Mammary epithelial cell (primary cell): ENCODE results near the gene ACSF3.

Experiments
- EZH2 ChIP-seq: IDR thresholded peaks from 2 replicates; pipeline ENCODE4 v1.6.1; 2012; ENCODE audit warnings: low read length, inconsistent platforms, borderline replicate concordance
- TF ChIP-seq, protein P1 (sequence below), 2 donors: IDR thresholded peaks in 1 of 2; conservative IDR thresholded peaks in 1 of 2; 2 replicates each; pipeline ENCODE4 v1.5.1; 2011 to 2012; ENCODE audit warnings: inconsistent platforms in 2 of 2, low read length in 2 of 2, mild to moderate bottlenecking in 2 of 2, control low read depth in 1 of 2, low read depth in 1 of 2; ENCODE audit not compliant: insufficient read depth in 1 of 2; ENCODE audit errors: extremely low read depth in 1 of 2

DNA sequence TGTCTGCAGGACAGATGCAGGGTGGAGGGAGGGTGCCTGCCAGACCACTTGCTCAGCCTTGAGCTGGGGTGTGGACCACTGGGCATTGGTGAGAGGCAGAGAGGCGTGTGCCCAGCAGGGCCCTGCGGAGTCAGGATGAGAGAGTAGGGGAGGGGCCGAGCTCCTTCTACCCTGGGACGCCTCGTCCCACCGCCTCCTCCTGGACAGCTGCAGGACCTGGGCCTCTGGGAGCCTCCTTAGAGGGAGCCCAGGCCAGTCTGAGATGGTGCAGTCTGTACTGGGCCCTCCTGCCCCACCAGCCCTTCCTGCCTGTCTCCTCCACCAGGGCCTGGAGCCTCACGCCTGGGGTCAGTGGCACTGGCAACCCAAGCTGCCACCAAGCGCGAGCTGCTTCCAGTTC lies 35.9 kb upstream of the ACSF3 start:
- TF ChIP-seq EZH2 = no peak
- TF ChIP-seq, protein P1, sequence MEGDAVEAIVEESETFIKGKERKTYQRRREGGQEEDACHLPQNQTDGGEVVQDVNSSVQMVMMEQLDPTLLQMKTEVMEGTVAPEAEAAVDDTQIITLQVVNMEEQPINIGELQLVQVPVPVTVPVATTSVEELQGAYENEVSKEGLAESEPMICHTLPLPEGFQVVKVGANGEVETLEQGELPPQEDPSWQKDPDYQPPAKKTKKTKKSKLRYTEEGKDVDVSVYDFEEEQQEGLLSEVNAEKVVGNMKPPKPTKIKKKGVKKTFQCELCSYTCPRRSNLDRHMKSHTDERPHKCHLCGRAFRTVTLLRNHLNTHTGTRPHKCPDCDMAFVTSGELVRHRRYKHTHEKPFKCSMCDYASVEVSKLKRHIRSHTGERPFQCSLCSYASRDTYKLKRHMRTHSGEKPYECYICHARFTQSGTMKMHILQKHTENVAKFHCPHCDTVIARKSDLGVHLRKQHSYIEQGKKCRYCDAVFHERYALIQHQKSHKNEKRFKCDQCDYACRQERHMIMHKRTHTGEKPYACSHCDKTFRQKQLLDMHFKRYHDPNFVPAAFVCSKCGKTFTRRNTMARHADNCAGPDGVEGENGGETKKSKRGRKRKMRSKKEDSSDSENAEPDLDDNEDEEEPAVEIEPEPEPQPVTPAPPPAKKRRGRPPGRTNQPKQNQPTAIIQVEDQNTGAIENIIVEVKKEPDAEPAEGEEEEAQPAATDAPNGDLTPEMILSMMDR (conservative IDR thresholded peaks at IDR 0.05 in 1 of 2, IDR thresholded peaks at IDR 0.05 in 1 of 2; ENCODE audit: extremely low read depth in 1 of 2, insufficient read depth in 1 of 2, low read depth in 1 of 2, low read length in 2 of 2) = no peak
